ENCODE results near the gene STRADA.

GRCh38 chr17:63790057-63790456 lies 48.5 kb upstream of the STRADA start:
- TF ChIP-seq EZH2 (IDR thresholded peaks at IDR 0.05; ENCODE audit: borderline replicate concordance, low read depth, low read length, severe bottlenecking) (no peak), MYC (IDR thresholded peaks at IDR 0.05; ENCODE audit: low read depth, low read length) (no peak), POLR2AphosphoS5 (IDR thresholded peaks at IDR 0.05; ENCODE audit: insufficient read depth, low read depth, low read length) (no peak)

Measured in endothelial cell of umbilical vein (primary cell).